ENCODE results near the gene COG5. TPM values are rescaled to one million over a fixed set of nuclear protein-coding genes. Genes with fewer than 3 reads are reported as not detected.

The COG5 gene
- polyA plus RNA-seq, 3 donors, result 12.7 to 29.0 (median 28.1) TPM

DNA sequence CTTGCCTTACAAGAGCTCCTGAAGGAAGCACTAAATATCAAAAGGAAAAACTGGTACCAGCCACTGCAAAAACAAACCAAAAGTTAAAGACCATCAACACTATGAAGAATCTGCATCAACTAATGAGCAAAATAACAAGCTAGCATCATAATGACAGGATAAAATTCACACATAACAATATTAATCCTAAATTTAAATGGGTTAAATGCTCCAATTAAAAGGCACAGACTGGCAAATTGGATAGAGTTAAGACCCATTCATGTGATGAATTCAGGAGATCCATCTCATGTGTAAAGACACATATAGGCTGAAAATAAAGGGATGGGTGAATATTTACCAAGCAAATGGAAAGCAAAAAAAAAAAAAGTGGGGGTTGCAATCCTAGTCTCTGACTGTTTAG lies 29.6 kb downstream of the COG5 start:
- intact Hi-C loops (cut with micrococcal nuclease), result no loop called here
- Histone ChIP-seq H3K4me1 (ENCODE audit: control insufficient read depth in 1 of 2, insufficient read depth in 2 of 2, low read length in 2 of 2) (no peaks in the 10 kb centered on the region), H3K4me3 (replicated peaks in 1 of 3; ENCODE audit: low read depth in 2 of 3, low read length in 3 of 3) (no peak overlapping the region), H3K27ac (ENCODE audit: low read depth in 1 of 2, low read length in 2 of 2) (no peak overlapping the region), H2AFZ (ENCODE audit: insufficient read depth, low read depth, low read length, poor library complexity, severe bottlenecking) (no peak overlapping the region), H4K20me1 (ENCODE audit: insufficient read depth, low read length) (peaks cover 11% of the 10 kb centered on the region), H3K4me2 (replicated peaks; ENCODE audit: extremely low read depth, low read length, poor library complexity, severe bottlenecking) (no peak overlapping the region), H3K79me2 (ENCODE audit: insufficient read depth, low read length) (peaks cover 7% of the 10 kb centered on the region), H3K9ac (ENCODE audit: insufficient read depth, low read length, poor library complexity, severe bottlenecking) (no peak overlapping the region), H3K9me3 (replicated peaks in 1 of 2; ENCODE audit: control insufficient read depth in 1 of 2, insufficient read depth in 1 of 2, low read length in 2 of 2) (no peaks in the 10 kb centered on the region), H3K36me3 (replicated peaks in 1 of 2; ENCODE audit: control insufficient read depth in 1 of 2, insufficient read depth in 2 of 2, low read length in 2 of 2) (peaks cover 19 to 49% of the 10 kb centered on the region in 2 donors), H3K27me3 (ENCODE audit: control insufficient read depth in 2 of 2, insufficient read depth in 2 of 2, low read length in 2 of 2) (no peaks in the 10 kb centered on the region)
- H3K4me3 Mint-ChIP-seq, result no peak overlapping the region
- no peak for DNase-seq
- H3K4me1 Mint-ChIP-seq, result peaks cover 2% of the 10 kb centered on the region
- TF ChIP-seq, protein P1, sequence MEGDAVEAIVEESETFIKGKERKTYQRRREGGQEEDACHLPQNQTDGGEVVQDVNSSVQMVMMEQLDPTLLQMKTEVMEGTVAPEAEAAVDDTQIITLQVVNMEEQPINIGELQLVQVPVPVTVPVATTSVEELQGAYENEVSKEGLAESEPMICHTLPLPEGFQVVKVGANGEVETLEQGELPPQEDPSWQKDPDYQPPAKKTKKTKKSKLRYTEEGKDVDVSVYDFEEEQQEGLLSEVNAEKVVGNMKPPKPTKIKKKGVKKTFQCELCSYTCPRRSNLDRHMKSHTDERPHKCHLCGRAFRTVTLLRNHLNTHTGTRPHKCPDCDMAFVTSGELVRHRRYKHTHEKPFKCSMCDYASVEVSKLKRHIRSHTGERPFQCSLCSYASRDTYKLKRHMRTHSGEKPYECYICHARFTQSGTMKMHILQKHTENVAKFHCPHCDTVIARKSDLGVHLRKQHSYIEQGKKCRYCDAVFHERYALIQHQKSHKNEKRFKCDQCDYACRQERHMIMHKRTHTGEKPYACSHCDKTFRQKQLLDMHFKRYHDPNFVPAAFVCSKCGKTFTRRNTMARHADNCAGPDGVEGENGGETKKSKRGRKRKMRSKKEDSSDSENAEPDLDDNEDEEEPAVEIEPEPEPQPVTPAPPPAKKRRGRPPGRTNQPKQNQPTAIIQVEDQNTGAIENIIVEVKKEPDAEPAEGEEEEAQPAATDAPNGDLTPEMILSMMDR (IDR thresholded peaks at IDR 0.05), result no peak
- peaks cover 54 to 74% of the 10 kb centered on the region in 2 donors for H3K36me3 Mint-ChIP-seq
- H3K9me3 Mint-ChIP-seq, result peaks cover 2 to 11% (median 7%) of the 10 kb centered on the region in 7 donors
- H3K27ac Mint-ChIP-seq, result no peak overlapping the region
- no peaks in the 10 kb centered on the region for H3K27me3 Mint-ChIP-seq (ENCODE audit: low read depth in 3 of 3)

DNA sequence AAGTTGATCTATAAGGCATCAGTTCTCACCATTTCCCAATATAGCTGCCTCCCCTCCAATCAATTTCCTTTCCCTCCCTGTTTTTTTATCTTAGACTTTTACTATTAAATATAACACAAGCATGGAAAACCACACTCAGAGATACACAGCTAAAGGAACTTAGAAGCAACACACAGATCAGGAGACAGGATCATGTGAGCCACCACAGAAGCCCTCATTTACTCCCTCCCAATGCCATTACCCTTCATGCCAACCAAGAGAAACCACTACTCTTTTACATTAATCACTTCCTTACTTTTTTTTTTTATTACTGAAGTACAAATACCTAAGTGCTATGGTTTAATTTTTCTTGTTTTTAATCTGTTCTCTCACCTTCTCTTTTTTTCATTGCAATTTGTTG lies 33.0 kb downstream of the COG5 start:
- no peaks in the 10 kb centered on the region for H3K27me3 Mint-ChIP-seq (ENCODE audit: low read depth in 3 of 3)
- Histone ChIP-seq H3K27ac (ENCODE audit: low read depth in 1 of 2, low read length in 2 of 2) (no peak overlapping the region), H2AFZ (ENCODE audit: insufficient read depth, low read depth, low read length, poor library complexity, severe bottlenecking) (no peak overlapping the region), H3K9me3 (replicated peaks in 1 of 2; ENCODE audit: control insufficient read depth in 1 of 2, insufficient read depth in 1 of 2, low read length in 2 of 2) (no peaks in the 10 kb centered on the region), H4K20me1 (ENCODE audit: insufficient read depth, low read length) (peaks cover 8% of the 10 kb centered on the region), H3K27me3 (ENCODE audit: control insufficient read depth in 2 of 2, insufficient read depth in 2 of 2, low read length in 2 of 2) (no peaks in the 10 kb centered on the region), H3K4me3 (replicated peaks in 1 of 3; ENCODE audit: low read depth in 2 of 3, low read length in 3 of 3) (no peak overlapping the region), H3K4me2 (replicated peaks; ENCODE audit: extremely low read depth, low read length, poor library complexity, severe bottlenecking) (no peak overlapping the region), H3K79me2 (ENCODE audit: insufficient read depth, low read length) (no peaks in the 10 kb centered on the region), H3K36me3 (replicated peaks in 1 of 2; ENCODE audit: control insufficient read depth in 1 of 2, insufficient read depth in 2 of 2, low read length in 2 of 2) (peaks cover 17 to 50% of the 10 kb centered on the region in 2 donors), H3K9ac (ENCODE audit: insufficient read depth, low read length, poor library complexity, severe bottlenecking) (no peak overlapping the region), H3K4me1 (ENCODE audit: control insufficient read depth in 1 of 2, insufficient read depth in 2 of 2, low read length in 2 of 2) (no peaks in the 10 kb centered on the region)
- H3K9me3 Mint-ChIP-seq, result peaks cover 0 to 8% (median 4%) of the 10 kb centered on the region in 7 donors
- peaks cover 2% of the 10 kb centered on the region for H3K4me1 Mint-ChIP-seq
- H3K4me3 Mint-ChIP-seq, result no peak overlapping the region
- H3K36me3 Mint-ChIP-seq, result peaks cover 47 to 60% of the 10 kb centered on the region in 2 donors
- TF ChIP-seq, protein P1 (IDR thresholded peaks at IDR 0.05), result no peak
- no peak for DNase-seq
- H3K27ac Mint-ChIP-seq, result no peak overlapping the region
- intact Hi-C loops (cut with micrococcal nuclease), result no loop called here
